GM12892 (cell line): ENCODE data around the gene CSRP1.

Experiments
- POLR2A ChIP-seq: IDR thresholded peaks from 2 replicates; pipeline ENCODE4 v1.6.1; 2011; ENCODE audit warnings: low read depth, low read length, control low read depth
- POLR2AphosphoS5 ChIP-seq: IDR thresholded peaks from 2 replicates; pipeline ENCODE4 v1.6.1; 2011; ENCODE audit warnings: low read depth, low read length, control low read depth
- TAF1 ChIP-seq: IDR thresholded peaks from 2 replicates; pipeline ENCODE4 v1.6.1; 2011; ENCODE audit warnings: low read depth, mild to moderate bottlenecking, control low read depth, low read length, borderline replicate concordance

- no peak for TF ChIP-seq POLR2AphosphoS5
- TF ChIP-seq POLR2A: no peak
- no peak for TF ChIP-seq TAF1
Observed at GRCh38 chr1:201509601-201510374, 2.9 kb upstream of the CSRP1 start.
